ENCODE results near the gene SCGB1C2. TPM values are rescaled to one million over a fixed set of nuclear protein-coding genes. Genes with fewer than 3 reads are reported as not detected.
"Not testable (repeated sequence)": the region's sequence is repeated elsewhere in the genome, so short reads cannot be mapped to it uniquely, and the experiment has no call there.

The SCGB1C2 gene
- total RNA-seq, result not detected

DNA sequence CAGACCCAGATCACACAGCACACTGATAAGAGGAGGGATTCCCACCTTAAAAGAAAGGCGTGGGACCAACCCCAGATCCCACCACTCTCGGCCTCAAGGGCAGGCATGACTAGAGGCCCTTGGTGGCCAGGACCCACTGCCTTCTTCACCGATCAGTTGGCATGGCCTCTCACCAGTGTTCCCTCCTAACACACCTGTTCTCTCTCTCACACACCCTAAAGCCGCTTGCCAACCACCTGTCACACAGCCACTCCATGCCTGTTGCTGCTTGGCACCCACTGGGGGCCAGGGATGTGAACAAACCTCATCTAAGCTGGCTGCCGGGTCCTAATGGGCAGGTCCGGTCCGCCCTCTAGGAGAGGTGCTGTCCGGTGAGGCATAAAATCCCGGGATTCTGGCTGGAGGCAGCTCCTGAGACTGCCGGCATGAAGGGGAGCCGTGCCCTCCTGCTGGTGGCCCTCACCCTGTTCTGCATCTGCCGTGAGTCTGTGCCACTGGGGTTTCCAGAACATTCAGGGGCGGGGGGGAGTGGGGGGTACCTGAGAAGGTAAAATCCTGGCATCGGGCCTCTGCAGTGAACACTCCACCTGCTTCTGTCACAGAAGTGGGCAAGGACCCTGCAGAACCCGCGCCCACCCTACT, at the start of gene SCGB1C2:
TSS of gene SCGB1C2 (plus strand) at position 404 of the 642 bp plus-strand sequence. CDS start at position 426, 22 bp downstream.
- H3K27ac Mint-ChIP-seq; H3K36me3 Mint-ChIP-seq (ENCODE audit: low read depth); H3K4me3 Mint-ChIP-seq; H3K4me1 Mint-ChIP-seq (ENCODE audit: low read depth); H3K27me3 Mint-ChIP-seq (ENCODE audit: low read depth); H3K9me3 Mint-ChIP-seq; DNase-seq; intact Hi-C loops (cut with micrococcal nuclease); CTCF ChIA-PET: not testable (repeated sequence)

DNA sequence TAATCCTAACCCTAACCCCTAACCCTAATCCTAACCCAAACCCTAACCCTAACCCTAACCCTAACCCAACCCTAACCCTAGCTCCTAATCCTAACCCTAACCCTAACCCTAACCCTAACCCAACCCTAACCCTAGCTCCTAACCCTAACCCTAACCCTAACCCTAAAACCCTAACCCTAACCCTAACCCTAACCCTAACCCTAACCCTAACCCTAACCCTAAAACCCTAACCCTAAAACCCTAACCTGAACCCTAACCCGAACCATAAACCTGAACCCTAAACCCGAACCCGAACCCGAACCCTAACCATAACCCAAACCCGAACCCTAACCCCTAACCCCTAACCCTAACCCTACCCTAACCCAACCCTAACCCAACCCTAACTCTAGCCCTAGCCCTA, 24.3 kb upstream of the SCGB1C2 start:
- CTCF ChIA-PET; DNase-seq; H3K36me3 Mint-ChIP-seq (ENCODE audit: low read depth); H3K27me3 Mint-ChIP-seq (ENCODE audit: low read depth); H3K9me3 Mint-ChIP-seq; H3K4me1 Mint-ChIP-seq (ENCODE audit: low read depth); H3K4me3 Mint-ChIP-seq; intact Hi-C loops (cut with micrococcal nuclease); H3K27ac Mint-ChIP-seq: not testable (repeated sequence)

GRCh38 chr17:118339-118917, 18.9 kb upstream of the SCGB1C2 start:
- H3K27ac Mint-ChIP-seq; H3K4me1 Mint-ChIP-seq (ENCODE audit: low read depth); H3K9me3 Mint-ChIP-seq; H3K36me3 Mint-ChIP-seq (ENCODE audit: low read depth); H3K4me3 Mint-ChIP-seq; CTCF ChIA-PET; intact Hi-C loops (cut with micrococcal nuclease); H3K27me3 Mint-ChIP-seq (ENCODE audit: low read depth); DNase-seq: not testable (repeated sequence)

- H3K36me3 Mint-ChIP-seq (ENCODE audit: low read depth); H3K27ac Mint-ChIP-seq; H3K27me3 Mint-ChIP-seq (ENCODE audit: low read depth); H3K4me3 Mint-ChIP-seq; CTCF ChIA-PET; H3K4me1 Mint-ChIP-seq (ENCODE audit: low read depth); H3K9me3 Mint-ChIP-seq; DNase-seq; intact Hi-C loops (cut with micrococcal nuclease): not testable (repeated sequence)
Measured at GRCh38 chr17:133932-134331, 3.4 kb upstream of the SCGB1C2 start.

- H3K4me3 Mint-ChIP-seq; CTCF ChIA-PET; H3K9me3 Mint-ChIP-seq; H3K27me3 Mint-ChIP-seq (ENCODE audit: low read depth); H3K4me1 Mint-ChIP-seq (ENCODE audit: low read depth); H3K36me3 Mint-ChIP-seq (ENCODE audit: low read depth); intact Hi-C loops (cut with micrococcal nuclease); H3K27ac Mint-ChIP-seq: not testable (repeated sequence)
- DNase-seq, result peak; percentile 35
Measured at GRCh38 chr17:134332-134785, 3.0 kb upstream of the SCGB1C2 start.

- CTCF ChIA-PET; H3K27ac Mint-ChIP-seq; H3K4me3 Mint-ChIP-seq; intact Hi-C loops (cut with micrococcal nuclease); H3K9me3 Mint-ChIP-seq; H3K4me1 Mint-ChIP-seq (ENCODE audit: low read depth); H3K27me3 Mint-ChIP-seq (ENCODE audit: low read depth); H3K36me3 Mint-ChIP-seq (ENCODE audit: low read depth); DNase-seq: not testable (repeated sequence)
Measured at GRCh38 chr17:135022-135421, 2.3 kb upstream of the SCGB1C2 start.

GRCh38 chr17:135895-136294, 1.5 kb upstream of the SCGB1C2 start:
- DNase-seq; H3K27ac Mint-ChIP-seq; H3K27me3 Mint-ChIP-seq (ENCODE audit: low read depth); H3K36me3 Mint-ChIP-seq (ENCODE audit: low read depth); CTCF ChIA-PET; H3K4me3 Mint-ChIP-seq; intact Hi-C loops (cut with micrococcal nuclease); H3K4me1 Mint-ChIP-seq (ENCODE audit: low read depth); H3K9me3 Mint-ChIP-seq: not testable (repeated sequence)

- intact Hi-C loops (cut with micrococcal nuclease); CTCF ChIA-PET; H3K27ac Mint-ChIP-seq; H3K4me1 Mint-ChIP-seq (ENCODE audit: low read depth); H3K9me3 Mint-ChIP-seq; H3K27me3 Mint-ChIP-seq (ENCODE audit: low read depth); H3K4me3 Mint-ChIP-seq; H3K36me3 Mint-ChIP-seq (ENCODE audit: low read depth): not testable (repeated sequence)
- peak; percentile 87 for DNase-seq
Measured at GRCh38 chr17:136531-136930, 838 bp upstream of the SCGB1C2 start.

DNA sequence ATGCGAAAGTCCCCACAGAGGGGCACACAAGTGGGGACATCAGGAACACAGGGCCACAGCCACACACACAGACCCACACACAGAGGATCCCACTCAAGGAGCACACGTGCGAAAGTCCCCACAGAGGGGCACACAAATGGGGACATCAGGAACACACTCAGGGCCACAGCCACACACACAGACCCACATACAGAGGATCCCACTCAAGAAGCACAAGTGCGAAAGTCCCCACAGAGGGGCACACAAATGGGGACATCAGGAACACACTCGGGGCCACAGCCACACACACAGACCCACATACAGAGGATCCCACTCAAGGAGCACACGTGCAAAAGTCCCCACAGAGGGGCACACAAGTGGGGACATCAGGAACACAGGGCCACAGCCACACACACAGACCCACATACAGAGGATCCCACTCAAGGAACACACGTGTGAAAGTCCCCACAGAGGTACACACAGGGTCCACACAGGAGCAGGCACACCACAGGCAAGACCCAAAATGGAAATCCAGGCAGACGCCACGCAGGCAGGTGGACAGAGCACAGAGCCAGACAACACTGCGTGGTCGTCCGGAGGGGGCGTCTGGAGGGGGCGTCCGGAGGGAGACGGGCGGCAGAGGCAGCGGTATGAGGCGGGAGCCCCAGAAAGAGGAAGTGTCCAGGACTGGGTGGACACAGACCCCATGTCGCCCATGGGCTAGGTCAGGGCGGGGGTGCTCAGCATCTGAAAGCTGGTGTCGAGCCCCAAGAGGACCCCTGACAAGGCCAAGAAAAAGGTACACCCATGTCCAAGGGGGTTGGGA, 2.2 kb downstream of the SCGB1C2 start:
- H3K36me3 Mint-ChIP-seq (ENCODE audit: low read depth); H3K27me3 Mint-ChIP-seq (ENCODE audit: low read depth); intact Hi-C loops (cut with micrococcal nuclease); H3K27ac Mint-ChIP-seq; H3K9me3 Mint-ChIP-seq; DNase-seq; H3K4me1 Mint-ChIP-seq (ENCODE audit: low read depth); CTCF ChIA-PET; H3K4me3 Mint-ChIP-seq: not testable (repeated sequence)

DNA sequence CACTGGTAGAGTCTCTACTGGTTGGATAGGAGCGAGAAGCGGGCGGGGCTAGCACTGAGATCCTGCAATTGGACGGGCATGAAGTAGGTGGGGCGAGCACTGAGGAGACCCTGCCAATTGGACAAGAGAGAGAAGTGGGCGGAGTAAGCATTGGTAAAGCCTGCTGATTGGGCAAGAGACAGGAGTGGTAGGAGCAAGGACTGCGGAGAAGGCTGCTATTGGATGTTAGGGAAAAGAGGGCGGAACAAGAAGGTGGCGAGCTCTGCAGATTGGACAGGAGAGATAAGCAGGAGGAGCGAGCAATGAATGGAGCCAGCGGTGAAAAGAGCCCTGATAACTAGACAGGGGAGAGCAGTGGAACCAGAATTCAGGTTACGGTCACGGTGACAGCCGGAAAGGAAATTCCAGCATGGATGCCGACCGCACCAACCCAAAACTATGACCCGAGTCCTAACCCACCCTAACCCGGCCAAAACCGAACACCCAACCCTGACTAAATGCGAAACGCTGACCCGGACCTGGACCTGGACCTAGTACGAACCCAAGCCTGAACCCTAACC, 4.8 kb downstream of the SCGB1C2 start:
- CTCF ChIA-PET, result interaction anchor here (0.5 kb wide), 1 partner anchor 646 kb away, joined by 3 read pairs; no protein-coding TSS in a partner anchor
- H3K27ac Mint-ChIP-seq, result no peak overlapping the region

GRCh38 chr17:142876-143784, 5.8 kb downstream of the SCGB1C2 start:
- CTCF ChIA-PET, result no interaction called here
- Mint-ChIP-seq H3K27me3 (ENCODE audit: low read depth) (peaks cover 4% of the 10 kb centered on the region), H3K36me3 (ENCODE audit: low read depth) (no peaks in the 10 kb centered on the region), H3K4me1 (ENCODE audit: low read depth) (no peaks in the 10 kb centered on the region), H3K4me3 (no peak overlapping the region), H3K27ac (no peak overlapping the region), H3K9me3 (no peaks in the 10 kb centered on the region)
- intact Hi-C loops (cut with micrococcal nuclease), result loop anchor here (2.0 kb wide), 1 partner anchor 838 kb away; no protein-coding TSS in a partner anchor
- DNase-seq, result no peak

More for the DNA sequence above, 4.8 kb downstream of the SCGB1C2 start:
- no peak overlapping the region for H3K4me3 Mint-ChIP-seq
- H3K4me1 Mint-ChIP-seq (ENCODE audit: low read depth), result no peaks in the 10 kb centered on the region
- no peaks in the 10 kb centered on the region for H3K9me3 Mint-ChIP-seq
- no peaks in the 10 kb centered on the region for H3K36me3 Mint-ChIP-seq (ENCODE audit: low read depth)
- no peak for DNase-seq
- intact Hi-C loops (cut with micrococcal nuclease), result loop anchor here (2.0 kb wide), 1 partner anchor 839 kb away; no protein-coding TSS in a partner anchor
- H3K27me3 Mint-ChIP-seq (ENCODE audit: low read depth), result peaks cover 4% of the 10 kb centered on the region

DNA sequence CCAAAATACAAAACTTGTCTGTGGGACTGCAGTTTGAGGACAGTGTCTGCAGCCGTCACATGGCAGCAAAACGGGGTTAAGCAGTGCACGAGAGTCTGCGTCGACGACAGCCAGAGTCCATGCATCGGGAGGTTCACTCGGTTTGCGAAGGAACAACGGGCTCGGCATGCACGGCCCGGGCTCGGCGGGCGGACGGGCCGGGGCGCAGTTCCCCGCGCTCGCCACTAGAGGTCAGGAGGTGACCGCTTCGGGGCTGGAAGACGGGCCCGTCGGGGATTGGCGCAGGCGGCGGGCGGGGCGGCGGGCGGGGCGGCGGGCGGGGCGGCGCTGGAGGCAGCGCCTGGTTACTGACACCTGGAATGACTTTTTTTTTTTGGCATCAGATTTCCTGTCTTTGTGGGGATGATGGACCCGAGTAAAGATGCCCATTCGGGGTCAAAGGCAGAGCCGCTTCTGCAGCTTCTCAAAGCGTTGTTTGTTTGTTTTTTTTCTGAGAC, 6.5 kb downstream of the SCGB1C2 start:
- Mint-ChIP-seq H3K27me3 (ENCODE audit: low read depth) (peaks cover 4% of the 10 kb centered on the region), H3K4me3 (no peak overlapping the region), H3K27ac (no peak overlapping the region), H3K4me1 (ENCODE audit: low read depth) (no peaks in the 10 kb centered on the region), H3K9me3 (no peaks in the 10 kb centered on the region), H3K36me3 (ENCODE audit: low read depth) (no peaks in the 10 kb centered on the region)
- peak; percentile 88 for DNase-seq
- CTCF ChIA-PET, result no interaction called here
- intact Hi-C loops (cut with micrococcal nuclease), result loop anchor here (2.0 kb wide), 2 partner anchors 241 to 837 kb away; no protein-coding TSS in a partner anchor

Measured in activated naive CD4-positive, alpha-beta T cell treated with anti-CD3 and anti-CD28 coated beads for 36 hours (primary cell).